Effector memory CD4-positive, alpha-beta T cell (primary cell): ENCODE results near the gene STK32B.

ENCODE experiments used
- DNase-seq, 3 donors: peaks; one replicate each; pipeline ENCODE4 v3.0.0-alpha.2; 2020
- H3K27ac ChIP-seq: 2 replicates; pipeline ENCODE4 v1.7.0; 2013; ENCODE audit warnings: mild to moderate bottlenecking, low read length, moderate library complexity; ENCODE audit not compliant: insufficient read depth, poor library complexity, severe bottlenecking
- H3K27me3 ChIP-seq: replicated peaks from 2 replicates; pipeline ENCODE4 v1.7.0; 2013; ENCODE audit warnings: mild to moderate bottlenecking, low read length; ENCODE audit not compliant: insufficient read depth, control insufficient read depth, poor library complexity, severe bottlenecking
- H3K36me3 ChIP-seq: 2 replicates; pipeline ENCODE4 v1.7.0; 2013; ENCODE audit warnings: mild to moderate bottlenecking, low read length, moderate library complexity; ENCODE audit not compliant: control insufficient read depth, insufficient read depth
- H3K4me1 ChIP-seq: 2 replicates; pipeline ENCODE4 v1.7.0; 2013; ENCODE audit warnings: low read length, mild to moderate bottlenecking; ENCODE audit not compliant: control insufficient read depth, insufficient read depth, poor library complexity, severe bottlenecking
- H3K4me3 ChIP-seq: 2 replicates; pipeline ENCODE4 v1.7.0; 2013; ENCODE audit warnings: low read length, low read depth, mild to moderate bottlenecking; ENCODE audit not compliant: insufficient read depth, poor library complexity, severe bottlenecking
- H3K9me3 ChIP-seq: 2 replicates; pipeline ENCODE4 v1.7.0; 2013; ENCODE audit warnings: mild to moderate bottlenecking, low read length, moderate library complexity; ENCODE audit not compliant: control insufficient read depth

STK32B gene

DNA sequence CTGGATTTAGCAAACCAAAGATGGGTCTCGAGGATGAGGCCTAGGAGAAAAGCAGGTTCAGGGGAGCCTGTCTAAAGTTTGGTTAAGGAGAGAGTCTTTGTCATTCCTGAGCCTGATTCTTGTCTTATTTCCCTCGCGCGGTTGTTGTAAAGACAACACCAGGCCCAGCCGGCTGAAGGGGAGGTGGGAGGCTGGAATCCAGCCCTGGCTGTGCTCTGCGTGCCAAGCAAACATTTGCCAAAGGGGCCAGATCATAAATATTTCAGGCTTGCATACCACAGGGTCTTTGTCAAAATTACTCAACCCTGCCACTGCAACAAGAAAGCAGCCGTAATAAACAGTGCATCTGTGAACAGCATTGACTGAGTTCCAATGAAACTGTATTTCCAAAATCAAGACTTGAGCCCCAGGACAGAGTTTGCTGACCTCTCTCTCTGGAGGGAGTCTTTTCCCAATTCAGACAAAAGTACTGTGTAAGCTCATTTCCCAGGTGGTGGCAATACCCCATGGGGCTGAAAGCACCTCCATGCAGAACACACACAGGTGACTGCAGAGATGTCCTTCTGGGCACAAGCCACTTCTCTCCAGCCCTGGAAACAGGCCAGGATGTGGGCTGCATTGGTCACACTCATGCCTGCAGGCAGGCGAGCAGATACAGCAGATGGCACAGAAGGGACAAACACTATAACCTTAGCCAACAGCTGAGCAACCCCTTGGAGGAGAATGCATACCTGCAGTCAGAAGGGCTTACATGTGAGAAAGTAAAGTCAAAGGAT is 320.3 kb downstream of the STK32B start:
- Histone ChIP-seq H3K4me1 (no peaks in the 10 kb centered on the region), H3K27me3 (no peaks in the 10 kb centered on the region), H3K36me3 (no peaks in the 10 kb centered on the region), H3K4me3 (no peak overlapping the region), H3K9me3 (no peaks in the 10 kb centered on the region), H3K27ac (no peak overlapping the region)
- no peak for DNase-seq

DNA sequence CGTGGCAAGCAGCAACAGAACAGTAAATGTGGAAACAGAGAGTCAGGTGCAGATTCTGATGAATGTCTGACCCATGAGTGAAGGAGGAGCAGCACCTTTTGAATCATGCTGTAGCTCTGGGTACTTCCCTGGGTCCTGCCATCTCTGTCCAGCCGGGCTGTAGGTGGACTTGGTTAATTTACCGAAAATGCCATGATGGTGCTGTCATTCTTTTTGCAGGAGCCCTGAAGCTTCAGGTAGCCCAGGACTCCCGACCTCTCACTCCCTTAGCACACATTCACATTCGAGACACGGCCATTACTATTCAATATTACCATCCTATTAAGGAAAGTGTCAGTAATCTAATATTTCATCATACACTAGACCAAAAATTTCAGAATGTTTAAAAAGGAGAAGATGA is 320.9 kb downstream of the STK32B start:
- no peak overlapping the region for H3K4me3 ChIP-seq
- no peaks in the 10 kb centered on the region for H3K4me1 ChIP-seq
- no peak for DNase-seq
- no peaks in the 10 kb centered on the region for H3K27me3 ChIP-seq
- no peaks in the 10 kb centered on the region for H3K9me3 ChIP-seq
- no peaks in the 10 kb centered on the region for H3K36me3 ChIP-seq
- H3K27ac ChIP-seq, result no peak overlapping the region

DNA sequence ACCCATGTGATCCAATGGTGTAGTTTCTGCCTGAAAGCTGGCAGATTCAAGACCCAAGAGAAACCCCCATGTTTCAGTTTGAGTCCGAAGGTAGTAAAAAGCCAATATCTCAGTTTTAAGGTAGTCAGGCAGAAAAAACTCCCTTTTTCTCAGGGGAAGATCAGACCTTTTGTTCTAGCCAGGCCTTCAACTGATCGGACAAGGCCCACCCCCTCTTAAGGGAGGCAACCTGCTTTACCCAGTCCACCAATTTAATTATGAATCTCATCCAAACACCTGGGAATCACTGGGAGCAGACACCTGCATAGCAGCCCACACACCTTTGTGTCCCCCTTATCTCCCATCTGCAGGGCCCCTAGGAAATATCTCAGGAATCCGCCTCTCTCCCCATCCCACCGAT is 322.0 kb downstream of the STK32B start:
- no peak overlapping the region for H3K4me3 ChIP-seq
- H3K27me3 ChIP-seq, result no peaks in the 10 kb centered on the region
- no peaks in the 10 kb centered on the region for H3K4me1 ChIP-seq
- H3K36me3 ChIP-seq, result no peaks in the 10 kb centered on the region
- DNase-seq, result no peak
- no peak overlapping the region for H3K27ac ChIP-seq
- H3K9me3 ChIP-seq, result no peaks in the 10 kb centered on the region

DNA sequence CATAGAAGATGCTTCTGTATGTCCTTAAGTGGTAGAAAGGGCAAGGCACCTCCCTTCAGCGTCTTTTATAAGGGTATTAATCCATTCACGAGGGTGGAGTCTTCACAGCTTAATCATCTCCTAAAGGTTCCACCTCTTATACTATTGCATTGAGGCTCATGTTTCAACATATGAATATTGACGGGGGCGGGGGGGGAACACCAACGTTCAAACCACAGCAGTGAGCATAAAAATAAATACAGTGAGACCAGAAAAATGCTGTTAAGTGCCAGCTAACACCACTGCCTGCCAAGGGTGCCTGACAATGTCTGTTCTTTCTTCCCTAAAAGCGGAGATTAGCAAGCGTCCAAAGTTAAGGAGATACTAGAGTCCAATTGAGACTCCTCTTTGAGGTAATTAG is 323.3 kb downstream of the STK32B start:
- Histone ChIP-seq H3K4me3 (no peak overlapping the region), H3K9me3 (no peaks in the 10 kb centered on the region), H3K27ac (no peak overlapping the region), H3K36me3 (no peaks in the 10 kb centered on the region), H3K4me1 (no peaks in the 10 kb centered on the region), H3K27me3 (no peaks in the 10 kb centered on the region)
- no peak for DNase-seq

DNA sequence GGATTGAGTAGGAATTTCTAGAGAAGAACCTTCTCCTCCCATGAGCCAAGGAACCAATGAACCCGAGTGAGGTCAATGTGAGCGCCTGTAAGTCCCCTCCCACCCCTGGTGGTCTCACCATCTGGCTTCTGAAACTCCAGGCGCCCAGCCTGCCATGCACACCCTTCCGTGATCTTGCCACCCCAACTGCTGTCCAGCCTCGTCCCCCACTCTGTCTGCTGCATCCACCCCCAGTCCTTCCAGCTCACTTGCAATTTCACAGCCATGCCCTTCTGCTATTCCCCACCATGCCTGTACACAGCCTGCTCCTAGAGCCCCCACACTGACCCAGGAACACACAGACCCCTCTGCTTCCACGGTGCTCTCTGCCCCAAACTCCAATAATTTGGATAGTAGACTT is 323.7 kb downstream of the STK32B start:
- Histone ChIP-seq H3K9me3 (no peaks in the 10 kb centered on the region), H3K27me3 (no peaks in the 10 kb centered on the region), H3K4me1 (no peaks in the 10 kb centered on the region), H3K36me3 (no peaks in the 10 kb centered on the region), H3K27ac (no peak overlapping the region), H3K4me3 (no peak overlapping the region)
- DNase-seq, result no peak

DNA sequence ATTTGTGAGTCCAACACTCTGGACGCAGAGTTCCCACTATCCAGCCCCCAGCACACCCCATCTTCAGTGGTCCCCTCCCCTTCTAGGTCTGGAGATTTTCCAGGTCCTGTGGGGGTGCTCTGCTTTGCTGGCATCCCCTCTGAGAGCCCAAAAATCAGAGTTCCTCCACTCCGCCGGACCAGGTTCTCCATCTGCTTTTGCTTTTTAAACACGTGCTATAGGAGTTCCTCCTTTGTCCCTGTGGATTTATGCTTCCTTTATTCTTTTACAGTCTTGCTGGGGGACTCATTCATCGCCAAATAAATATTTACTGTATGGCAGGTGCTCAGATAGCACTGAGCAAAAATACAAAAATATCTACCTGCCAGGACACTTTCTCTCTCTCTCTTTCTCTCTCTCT is 324.7 kb downstream of the STK32B start:
- Histone ChIP-seq H3K9me3 (no peaks in the 10 kb centered on the region), H3K36me3 (no peaks in the 10 kb centered on the region), H3K27ac (no peak overlapping the region), H3K4me3 (no peak overlapping the region), H3K4me1 (no peaks in the 10 kb centered on the region), H3K27me3 (no peaks in the 10 kb centered on the region)
- DNase-seq, result no peak

DNA sequence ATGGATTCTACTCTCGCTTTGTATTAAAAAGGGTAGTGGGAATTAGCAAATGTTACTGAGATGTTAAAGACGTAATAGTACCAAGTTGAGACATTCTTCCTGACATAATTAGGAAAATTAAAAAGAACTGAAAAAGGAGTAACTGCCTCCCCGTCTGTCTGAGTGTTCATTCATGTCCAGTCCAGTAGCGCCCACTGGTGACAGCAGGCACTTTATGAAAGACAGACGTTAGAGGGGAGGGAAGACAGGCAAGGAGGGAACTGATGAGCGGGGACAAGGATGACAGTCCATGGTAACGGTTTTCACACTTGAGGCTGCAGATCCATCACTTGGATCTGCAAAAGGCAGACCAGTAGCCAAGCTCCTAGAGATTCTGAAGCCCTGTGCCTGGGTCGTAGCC is 326.7 kb downstream of the STK32B start:
- Histone ChIP-seq H3K4me1 (no peaks in the 10 kb centered on the region), H3K4me3 (no peak overlapping the region), H3K27ac (no peak overlapping the region), H3K9me3 (no peaks in the 10 kb centered on the region), H3K36me3 (no peaks in the 10 kb centered on the region), H3K27me3 (no peaks in the 10 kb centered on the region)
- DNase-seq, result no peak

DNA sequence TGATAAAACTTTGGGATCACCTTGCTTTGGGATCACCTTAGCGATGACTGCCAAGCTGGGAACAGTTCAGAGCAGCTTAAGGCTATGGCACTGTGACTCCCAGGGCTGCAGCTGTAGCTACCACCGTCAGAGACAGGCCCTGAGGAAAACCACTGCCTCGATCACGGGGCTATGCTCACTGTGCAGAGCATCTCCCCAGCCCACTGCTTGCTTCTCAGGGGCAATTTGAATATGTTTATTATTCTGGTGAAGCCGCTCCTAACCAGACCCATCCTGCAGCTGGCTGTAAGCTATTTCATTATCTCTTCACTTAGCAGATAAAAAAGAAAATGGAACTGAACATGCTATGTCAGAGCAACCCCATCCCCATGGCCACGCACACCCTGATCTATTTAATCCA is 328.6 kb downstream of the STK32B start:
- DNase-seq, result no peak
- Histone ChIP-seq H3K4me1 (no peaks in the 10 kb centered on the region), H3K27ac (no peak overlapping the region), H3K36me3 (no peaks in the 10 kb centered on the region), H3K27me3 (no peaks in the 10 kb centered on the region), H3K9me3 (no peaks in the 10 kb centered on the region), H3K4me3 (no peak overlapping the region)

DNA sequence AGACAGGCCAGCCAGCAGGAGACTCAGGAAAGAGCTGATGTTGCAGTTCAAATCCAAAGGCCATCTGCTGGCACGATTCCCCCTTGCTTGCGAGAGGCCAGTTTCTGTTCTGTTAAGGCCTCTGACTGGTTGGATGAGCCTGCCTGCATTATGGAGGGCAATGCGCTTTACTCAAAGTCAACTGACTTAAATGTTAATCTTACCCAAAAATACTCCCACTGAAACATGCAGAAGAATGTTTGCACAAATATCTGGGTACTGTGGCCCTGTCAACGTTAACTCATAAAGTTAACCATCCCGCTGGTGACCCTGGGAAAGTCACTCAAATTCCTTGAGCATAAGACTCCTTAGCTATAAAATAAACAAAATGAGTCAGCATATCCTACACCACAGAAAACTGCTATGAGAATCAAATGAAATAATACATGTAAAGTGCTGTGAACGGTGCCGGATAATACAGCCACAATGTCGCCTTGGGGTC is 330.7 kb downstream of the STK32B start:
- Histone ChIP-seq H3K4me1 (no peaks in the 10 kb centered on the region), H3K27me3 (no peaks in the 10 kb centered on the region), H3K9me3 (no peaks in the 10 kb centered on the region), H3K4me3 (no peak overlapping the region), H3K27ac (no peak overlapping the region), H3K36me3 (no peaks in the 10 kb centered on the region)
- no peak for DNase-seq

DNA sequence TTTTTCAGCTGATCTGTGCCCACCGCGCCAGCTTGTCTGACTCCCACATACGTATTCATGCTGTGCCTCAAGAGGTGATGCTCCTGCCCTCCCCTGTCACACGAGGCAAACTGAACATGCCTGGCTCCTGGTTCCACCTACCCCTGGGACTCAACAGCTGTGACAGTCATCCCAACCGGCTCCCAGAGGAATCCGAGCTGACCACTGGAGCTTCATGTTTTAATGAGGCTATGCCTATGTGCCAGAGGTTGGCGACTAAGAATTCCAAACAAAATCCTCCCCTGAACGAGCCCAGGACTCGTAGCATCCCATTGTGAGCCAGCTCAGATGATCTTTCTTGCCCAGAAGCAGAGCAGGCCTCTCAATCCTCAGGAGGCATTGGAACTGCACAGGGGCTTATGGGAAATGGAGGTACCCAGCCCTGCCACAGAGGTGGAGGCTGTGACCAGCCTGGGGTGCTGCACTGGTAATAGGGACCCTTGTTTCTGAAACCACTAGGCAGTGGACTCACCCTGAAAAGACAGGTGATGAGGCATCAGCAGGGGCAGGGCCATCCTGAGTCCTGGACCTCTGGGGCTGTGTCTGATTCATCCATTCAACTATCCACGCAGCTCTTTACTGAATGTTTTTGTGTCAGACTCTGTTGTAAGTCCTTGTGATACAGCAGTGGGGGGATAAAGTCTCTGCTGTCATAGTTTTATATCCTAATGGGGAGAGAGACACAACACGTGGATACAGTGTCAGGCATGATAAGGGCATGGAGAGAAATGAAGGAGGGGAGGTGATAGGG is 332.1 kb downstream of the STK32B start:
- no peak for DNase-seq
- no peaks in the 10 kb centered on the region for H3K9me3 ChIP-seq
- H3K4me1 ChIP-seq, result no peaks in the 10 kb centered on the region
- H3K27ac ChIP-seq, result no peak overlapping the region
- H3K4me3 ChIP-seq, result no peak overlapping the region
- H3K27me3 ChIP-seq, result no peaks in the 10 kb centered on the region
- no peaks in the 10 kb centered on the region for H3K36me3 ChIP-seq
